Measurements from ENCODE around the gene BMPR1B.

- TF ChIP-seq CTCF (IDR thresholded peaks at IDR 0.05) (no peak), EP300 (IDR thresholded peaks at IDR 0.05) (no peak)
Observed at GRCh38 chr4:95051702-95052020, 293.9 kb downstream of the BMPR1B start.

All from ovary (tissue), 3 donors.